Measurements from ENCODE around the gene ARHGAP5.

The ARHGAP5 gene

GRCh38 chr14:32200368-32201192 is 123.5 kb downstream of the ARHGAP5 start (continued):
- TF ChIP-seq CREB5 (CRISPR knock-in tag; IDR thresholded peaks at IDR 0.05; ENCODE audit: low read depth) (no peak), ZFP30 (CRISPR knock-in tag; IDR thresholded peaks at IDR 0.05) (no peak), ISL1 (CRISPR knock-in tag; IDR thresholded peaks at IDR 0.05) (no peak), BACH2 (CRISPR knock-in tag; IDR thresholded peaks at IDR 0.05; ENCODE audit: borderline replicate concordance) (no peak), PPARA (CRISPR knock-in tag; IDR thresholded peaks at IDR 0.05; ENCODE audit: borderline replicate concordance) (no peak), RARB (CRISPR knock-in tag; IDR thresholded peaks at IDR 0.05) (no peak), CSDC2 (CRISPR knock-in tag; IDR thresholded peaks at IDR 0.05) (no peak), ZNF8 (CRISPR knock-in tag; IDR thresholded peaks at IDR 0.05) (no peak)

GRCh38 chr14:32201193-32201815 is 124.2 kb downstream of the ARHGAP5 start:
- no peak for TF ChIP-seq ISL1 (CRISPR knock-in tag; IDR thresholded peaks at IDR 0.05)
- TF ChIP-seq TCF4 (CRISPR knock-in tag; IDR thresholded peaks at IDR 0.05; ENCODE audit: borderline replicate concordance) = no peak
- no peak for TF ChIP-seq ZNF70 (CRISPR knock-in tag; IDR thresholded peaks at IDR 0.05)
- TF ChIP-seq ZFP30 (CRISPR knock-in tag; IDR thresholded peaks at IDR 0.05) = no peak
- TF ChIP-seq RARB (CRISPR knock-in tag; IDR thresholded peaks at IDR 0.05) = no peak
- 0 out of 2 replicates have a peak, but pooled peaks have one; percentile 61 for TF ChIP-seq SNAI2 (CRISPR knock-in tag; IDR thresholded peaks at IDR 0.05)
- TF ChIP-seq ZNF8 (CRISPR knock-in tag; IDR thresholded peaks at IDR 0.05) = no peak
- TF ChIP-seq CSRNP3 (CRISPR knock-in tag; IDR thresholded peaks at IDR 0.05) = no peak
- ATAC-seq = peak; percentile 80

- TF ChIP-seq RARB (CRISPR knock-in tag; IDR thresholded peaks at IDR 0.05) = no peak
- TF ChIP-seq ZC3H10 (CRISPR knock-in tag; IDR thresholded peaks at IDR 0.05) = no peak
- no peak for TF ChIP-seq OSR1 (CRISPR knock-in tag; IDR thresholded peaks at IDR 0.05)
- TF ChIP-seq ARNTL (CRISPR knock-in tag; IDR thresholded peaks at IDR 0.05; ENCODE audit: borderline replicate concordance, low read depth) = no peak
- TF ChIP-seq TCF4 (CRISPR knock-in tag; IDR thresholded peaks at IDR 0.05; ENCODE audit: borderline replicate concordance) = no peak
- TF ChIP-seq ISL1 (CRISPR knock-in tag; IDR thresholded peaks at IDR 0.05) = no peak
- no peak for TF ChIP-seq PPARA (CRISPR knock-in tag; IDR thresholded peaks at IDR 0.05; ENCODE audit: borderline replicate concordance)
- TF ChIP-seq ZFP30 (CRISPR knock-in tag; IDR thresholded peaks at IDR 0.05) = no peak
- TF ChIP-seq ZNF565 (CRISPR knock-in tag; conservative IDR thresholded peaks at IDR 0.05; ENCODE audit: low read depth) = no peak
- no peak for TF ChIP-seq BACH2 (CRISPR knock-in tag; IDR thresholded peaks at IDR 0.05; ENCODE audit: borderline replicate concordance)
- no peak for TF ChIP-seq PATZ1 (CRISPR knock-in tag; IDR thresholded peaks at IDR 0.05; ENCODE audit: borderline replicate concordance)
- TF ChIP-seq TSHZ2 (CRISPR knock-in tag; IDR thresholded peaks at IDR 0.05) = no peak
- no peak for TF ChIP-seq ZNF8 (CRISPR knock-in tag; IDR thresholded peaks at IDR 0.05)
- ATAC-seq = peak; percentile 21
These were observed 124.8 kb downstream of the ARHGAP5 start, which contains the start of gene RNU6-7 for GRCh38 chr14:32201816-32202490. TSS of gene RNU6-7 (plus strand) at chr14:32202045.

Data from SK-N-SH treated with all-trans-retinoic acid at 6 μM for 48 hours (cell line).